ENCODE data around the gene CFDP1. TPM values are rescaled to one million over a fixed set of nuclear protein-coding genes. Genes with fewer than 3 reads are reported as not detected.

Gene CFDP1
- total RNA-seq, 1 donor from 2014 or later = 49.0 TPM

- no peak for DNase-seq
- ATAC-seq = peak; percentile 7
- H3K27ac ChIP-seq = peak overlapping the region; percentile 88
- H3K36me3 ChIP-seq = peaks cover 29% of the 10 kb centered on the region
- no peaks in the 10 kb centered on the region for H3K9me3 ChIP-seq
- intact Hi-C loops (cut with DNase I) = no loop called here
- no peak overlapping the region for H3K4me3 ChIP-seq
- H3K4me1 ChIP-seq = peaks cover 64% of the 10 kb centered on the region
- no peaks in the 10 kb centered on the region for H3K27me3 ChIP-seq
- TF ChIP-seq, protein P1, sequence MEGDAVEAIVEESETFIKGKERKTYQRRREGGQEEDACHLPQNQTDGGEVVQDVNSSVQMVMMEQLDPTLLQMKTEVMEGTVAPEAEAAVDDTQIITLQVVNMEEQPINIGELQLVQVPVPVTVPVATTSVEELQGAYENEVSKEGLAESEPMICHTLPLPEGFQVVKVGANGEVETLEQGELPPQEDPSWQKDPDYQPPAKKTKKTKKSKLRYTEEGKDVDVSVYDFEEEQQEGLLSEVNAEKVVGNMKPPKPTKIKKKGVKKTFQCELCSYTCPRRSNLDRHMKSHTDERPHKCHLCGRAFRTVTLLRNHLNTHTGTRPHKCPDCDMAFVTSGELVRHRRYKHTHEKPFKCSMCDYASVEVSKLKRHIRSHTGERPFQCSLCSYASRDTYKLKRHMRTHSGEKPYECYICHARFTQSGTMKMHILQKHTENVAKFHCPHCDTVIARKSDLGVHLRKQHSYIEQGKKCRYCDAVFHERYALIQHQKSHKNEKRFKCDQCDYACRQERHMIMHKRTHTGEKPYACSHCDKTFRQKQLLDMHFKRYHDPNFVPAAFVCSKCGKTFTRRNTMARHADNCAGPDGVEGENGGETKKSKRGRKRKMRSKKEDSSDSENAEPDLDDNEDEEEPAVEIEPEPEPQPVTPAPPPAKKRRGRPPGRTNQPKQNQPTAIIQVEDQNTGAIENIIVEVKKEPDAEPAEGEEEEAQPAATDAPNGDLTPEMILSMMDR (IDR thresholded peaks at IDR 0.05) = no peak
These were observed 189.0 kb downstream of the CFDP1 start for GRCh38 chr16:75244225-75244809.

Other genes starting within 250 kb of the CFDP1 start
- 0.78 TPM for gene CTRB2, start 226.3 kb downstream of the CFDP1 start, total RNA-seq
- gene CTRB1, start 214.5 kb downstream of the CFDP1 start, total RNA-seq = not detected
- gene BCAR1, start 181.9 kb downstream of the CFDP1 start, total RNA-seq = 61.7 TPM
- gene TMEM170A, start 31.2 kb upstream of the CFDP1 start, total RNA-seq = 25.4 TPM
- 0.09 TPM for gene CHST6, start 61.9 kb upstream of the CFDP1 start, total RNA-seq
- not detected for gene CHST5, start 102.6 kb upstream of the CFDP1 start, total RNA-seq
- gene TMEM231, start 122.7 kb upstream of the CFDP1 start, total RNA-seq = 4.5 TPM
- 109 TPM for gene GABARAPL2, start 132.9 kb upstream of the CFDP1 start, total RNA-seq
- 44.8 TPM for gene ADAT1, start 189.8 kb upstream of the CFDP1 start, total RNA-seq
- gene KARS1, start 214.2 kb upstream of the CFDP1 start, total RNA-seq = 90.5 TPM
- 56.2 TPM for gene TERF2IP, start 214.3 kb upstream of the CFDP1 start, total RNA-seq
- not detected for gene CPHXL2, start 243.5 kb upstream of the CFDP1 start, total RNA-seq